AG08395 (cell line): ENCODE data around the gene NXPH1.
"Not testable (repeated sequence)": the region's sequence is repeated elsewhere in the genome, so short reads cannot be mapped to it uniquely, and the experiment has no call there.

ENCODE experiments used
- DNase-seq: peaks from one replicate; pipeline ENCODE4 v3.0.0; 2012; ENCODE audit warnings: mixed read lengths, low spot score

Gene NXPH1

GRCh38 chr7:8719102-8719501 lies 285.7 kb downstream of the NXPH1 start:
- DNase-seq, result no peak

- no peak for DNase-seq
These were observed 290.8 kb downstream of the NXPH1 start for GRCh38 chr7:8724080-8724718.

- not testable (repeated sequence) for DNase-seq
These were observed 298.3 kb downstream of the NXPH1 start for GRCh38 chr7:8731756-8732155.

GRCh38 chr7:8739837-8740236 lies 306.4 kb downstream of the NXPH1 start:
- no peak for DNase-seq

GRCh38 chr7:8742837-8743236 lies 309.4 kb downstream of the NXPH1 start:
- no peak for DNase-seq

- DNase-seq, result no peak
These were observed 313.9 kb downstream of the NXPH1 start for GRCh38 chr7:8747338-8747737.

GRCh38 chr7:8751557-8752231 lies 318.3 kb downstream of the NXPH1 start:
- no peak for DNase-seq

GRCh38 chr7:8753355-8753754 lies 319.9 kb downstream of the NXPH1 start:
- no peak for DNase-seq

GRCh38 chr7:8761731-8762130 lies 328.3 kb downstream of the NXPH1 start:
- DNase-seq, result no peak

GRCh38 chr7:8762803-8763202 lies 329.4 kb downstream of the NXPH1 start:
- DNase-seq, result no peak

GRCh38 chr7:8765374-8765773 lies 332.0 kb downstream of the NXPH1 start:
- DNase-seq, result no peak

- no peak for DNase-seq
These were observed 340.1 kb downstream of the NXPH1 start for GRCh38 chr7:8773518-8773917.

GRCh38 chr7:8778459-8778858 lies 345.1 kb downstream of the NXPH1 start:
- no peak for DNase-seq

GRCh38 chr7:8781166-8781565 lies 347.8 kb downstream of the NXPH1 start:
- no peak for DNase-seq

- no peak for DNase-seq
These were observed 349.8 kb downstream of the NXPH1 start for GRCh38 chr7:8783229-8783628.

- no peak for DNase-seq
These were observed 351.7 kb downstream of the NXPH1 start for GRCh38 chr7:8785081-8785480.

- DNase-seq, result no peak
These were observed 367.6 kb downstream of the NXPH1 start for GRCh38 chr7:8800986-8801385.
